Dedifferentiated amniotic fluid mesenchymal stem cell (primary cell): ENCODE data around the gene FOLR2.
"Not testable (repeated sequence)": the region's sequence is repeated elsewhere in the genome, so short reads cannot be mapped to it uniquely, and the experiment has no call there.

ENCODE experiments used
- DNase-seq: peaks from one replicate; pipeline ENCODE4 v3.0.0-alpha.2; 2016; ENCODE audit errors: extremely low spot score

Gene FOLR2

GRCh38 chr11:72216638-72217037 is at the start of gene FOLR2:
FOLR2 (plus strand) TSS chr11:72216794; CDS start chr11:72218585, 1,791 bp downstream.
- DNase-seq: no peak

- not testable (repeated sequence) for DNase-seq
Measured at GRCh38 chr11:72169046-72169555, 47.5 kb upstream of the FOLR2 start.

DNA sequence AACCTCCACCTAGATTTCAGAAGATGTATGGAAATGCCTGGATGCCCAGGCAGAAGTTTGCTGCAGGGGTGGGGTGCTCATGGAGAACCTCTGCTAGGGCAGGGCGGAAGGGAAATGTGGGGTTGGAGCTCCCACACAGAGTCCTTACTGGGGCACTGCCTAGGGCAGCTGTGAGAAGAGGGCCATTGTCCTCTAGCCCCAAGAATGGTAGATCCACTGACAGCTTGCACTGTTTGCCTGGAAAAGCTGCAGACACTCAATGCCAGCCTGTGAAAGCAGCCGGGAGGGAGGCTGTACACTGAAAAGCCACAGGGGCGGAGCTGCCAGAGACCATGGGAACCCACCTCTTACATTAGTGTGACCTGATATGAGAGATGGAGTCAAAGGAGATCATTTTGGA is 46.8 kb upstream of the FOLR2 start:
- DNase-seq: not testable (repeated sequence)

DNA sequence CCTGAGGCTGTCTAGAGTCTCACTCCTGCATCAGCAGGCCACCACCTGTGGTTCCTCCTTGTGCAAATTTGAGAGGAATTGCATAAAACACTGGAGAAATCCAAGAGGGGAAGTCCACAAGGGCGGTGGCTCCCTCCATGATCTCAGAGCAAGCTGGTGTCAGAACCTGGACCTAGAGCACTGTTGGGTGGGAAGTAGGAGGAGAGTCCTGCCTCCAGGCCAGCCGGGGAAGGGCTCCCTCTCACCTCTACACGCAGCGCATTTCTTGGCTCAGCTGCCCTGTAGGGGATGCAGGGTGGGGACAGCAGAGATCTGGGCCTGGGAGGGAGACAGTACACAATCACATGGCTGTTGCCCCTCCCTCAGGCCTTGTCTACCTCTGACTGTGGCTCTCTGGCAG is 44.6 kb upstream of the FOLR2 start:
- DNase-seq: not testable (repeated sequence)

GRCh38 chr11:72173291-72173690 is 43.3 kb upstream of the FOLR2 start:
- DNase-seq: no peak

DNA sequence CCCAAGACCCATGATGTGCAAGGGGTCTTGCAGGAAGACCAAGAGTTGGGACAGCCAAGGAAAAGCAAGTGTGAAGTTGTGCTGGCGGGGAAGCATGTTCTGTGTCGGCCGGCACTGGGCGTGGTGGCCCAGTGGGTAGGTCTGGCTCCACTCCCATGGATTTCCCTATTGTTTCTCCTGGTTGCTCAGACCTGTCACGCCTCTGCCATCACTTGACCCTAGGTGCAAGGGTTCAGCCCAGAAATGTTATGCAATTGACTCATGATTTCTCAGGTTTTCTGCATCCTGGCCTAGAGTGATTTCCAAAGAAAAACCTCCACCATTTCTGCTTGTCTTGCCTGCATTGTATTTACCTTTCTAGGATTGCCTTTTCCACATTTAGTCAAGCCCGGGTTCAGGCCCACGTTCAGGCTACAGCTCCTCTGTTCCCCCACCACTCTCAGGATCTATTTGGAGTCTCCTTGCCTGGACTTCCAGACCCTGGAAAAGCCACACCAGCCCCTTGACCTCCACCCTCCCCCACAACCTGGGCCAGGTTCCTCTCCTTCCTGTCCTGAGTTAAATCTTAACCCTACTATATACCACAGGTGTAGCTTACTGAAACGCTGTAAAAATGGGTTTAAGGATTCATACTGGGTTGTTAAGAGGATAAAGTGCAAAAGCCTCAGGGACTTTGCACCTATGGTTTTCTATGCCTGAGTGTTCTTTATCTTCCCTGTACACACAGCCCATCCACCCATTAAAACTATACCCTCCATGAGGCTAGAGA is 42.1 kb upstream of the FOLR2 start:
- DNase-seq: peak; percentile 10

- DNase-seq: no peak
Measured at GRCh38 chr11:72177656-72178055, 38.9 kb upstream of the FOLR2 start.

GRCh38 chr11:72179049-72179803 is 37.4 kb upstream of the FOLR2 start:
- DNase-seq: no peak

GRCh38 chr11:72179804-72180396 is 36.7 kb upstream of the FOLR2 start:
- no peak for DNase-seq

GRCh38 chr11:72180892-72181552 is 35.6 kb upstream of the FOLR2 start:
- not testable (repeated sequence) for DNase-seq

DNA sequence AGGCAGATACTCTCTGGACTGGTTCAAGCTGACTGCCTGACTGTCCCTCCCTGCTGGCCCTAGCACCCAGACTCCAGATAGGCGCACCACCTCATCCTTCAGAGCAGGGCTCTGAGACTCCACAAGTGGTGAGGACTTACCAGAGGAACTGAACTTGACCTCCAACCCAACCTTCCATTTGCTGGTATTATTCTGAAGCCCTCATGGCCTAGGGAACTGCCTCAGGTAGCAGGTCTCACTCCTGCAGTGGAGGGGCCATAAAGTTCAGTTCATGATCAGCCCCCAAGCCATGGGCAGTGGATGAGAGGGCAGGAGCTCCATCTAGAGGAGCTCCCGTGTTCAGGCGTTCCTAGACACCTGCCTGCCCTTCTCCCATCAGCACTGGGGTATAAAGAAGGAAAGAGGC is 35.0 kb upstream of the FOLR2 start:
- not testable (repeated sequence) for DNase-seq

- no peak for DNase-seq
Measured at GRCh38 chr11:72188267-72188666, 28.3 kb upstream of the FOLR2 start.

- no peak for DNase-seq
Measured at GRCh38 chr11:72189455-72190250, 26.9 kb upstream of the FOLR2 start.

- DNase-seq: no peak
Measured at GRCh38 chr11:72190631-72191071, 25.9 kb upstream of the FOLR2 start.

GRCh38 chr11:72191961-72192381 is 24.6 kb upstream of the FOLR2 start, which contains the start of gene FOLR1:
FOLR1 (plus strand) TSS chr11:72192140; CDS start chr11:72192174, 34 bp downstream.
- no peak for DNase-seq

DNA sequence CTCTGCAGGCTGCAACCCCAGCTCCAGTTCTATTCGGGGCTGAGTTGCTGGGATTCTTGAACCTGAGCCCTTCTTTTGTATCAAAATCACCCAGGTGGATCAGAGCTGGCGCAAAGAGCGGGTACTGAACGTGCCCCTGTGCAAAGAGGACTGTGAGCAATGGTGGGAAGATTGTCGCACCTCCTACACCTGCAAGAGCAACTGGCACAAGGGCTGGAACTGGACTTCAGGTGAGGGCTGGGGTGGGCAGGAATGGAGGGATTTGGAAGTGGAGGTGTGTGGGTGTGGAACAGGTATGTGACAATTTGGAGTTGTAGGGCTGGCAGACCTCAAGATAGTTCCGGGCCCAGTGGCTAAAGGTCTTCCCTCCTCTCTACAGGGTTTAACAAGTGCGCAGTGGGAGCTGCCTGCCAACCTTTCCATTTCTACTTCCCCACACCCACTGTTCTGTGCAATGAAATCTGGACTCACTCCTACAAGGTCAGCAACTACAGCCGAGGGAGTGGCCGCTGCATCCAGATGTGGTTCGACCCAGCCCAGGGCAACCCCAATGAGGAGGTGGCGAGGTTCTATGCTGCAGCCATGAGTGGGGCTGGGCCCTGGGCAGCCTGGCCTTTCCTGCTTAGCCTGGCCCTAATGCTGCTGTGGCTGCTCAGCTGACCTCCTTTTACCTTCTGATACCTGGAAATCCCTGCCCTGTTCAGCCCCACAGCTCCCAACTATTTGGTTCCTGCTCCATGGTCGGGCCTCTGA is 20.9 kb upstream of the FOLR2 start:
- no peak for DNase-seq

- DNase-seq: not testable (repeated sequence)
Measured at GRCh38 chr11:72201445-72201844, 15.1 kb upstream of the FOLR2 start.

DNA sequence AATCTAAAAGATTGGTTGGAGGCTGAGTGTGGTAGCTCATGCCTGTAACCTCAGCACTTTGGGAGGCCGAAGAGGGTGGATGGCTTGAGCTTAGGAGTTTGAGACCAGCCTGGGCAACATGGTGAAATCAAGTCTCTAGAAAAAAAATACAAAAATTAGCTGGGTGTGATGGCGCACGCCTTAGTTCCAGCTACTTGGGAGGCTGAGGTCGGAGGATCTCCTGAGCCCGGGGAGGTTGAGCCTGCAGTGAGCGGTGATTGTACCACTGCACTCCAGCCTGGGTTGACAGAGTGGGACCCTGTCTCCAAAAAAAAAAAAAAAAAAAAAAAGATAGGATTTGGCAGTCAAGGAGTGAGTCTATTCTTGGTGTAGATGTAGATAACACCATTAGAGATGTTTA is 14.0 kb upstream of the FOLR2 start:
- DNase-seq: no peak

GRCh38 chr11:72203163-72203562 is 13.4 kb upstream of the FOLR2 start:
- DNase-seq: no peak

- DNase-seq: no peak
Measured at GRCh38 chr11:72204886-72205285, 11.7 kb upstream of the FOLR2 start.
